Activated naive CD4-positive, alpha-beta T cell treated with Interleukin-2 at 50 U/mL for 16 hours (primary cell): Measurements from ENCODE around the gene FGGY.

ENCODE experiments used
- DNase-seq: peaks from one replicate; pipeline ENCODE4 v3.0.0-alpha.2; 2020

The FGGY gene

DNA sequence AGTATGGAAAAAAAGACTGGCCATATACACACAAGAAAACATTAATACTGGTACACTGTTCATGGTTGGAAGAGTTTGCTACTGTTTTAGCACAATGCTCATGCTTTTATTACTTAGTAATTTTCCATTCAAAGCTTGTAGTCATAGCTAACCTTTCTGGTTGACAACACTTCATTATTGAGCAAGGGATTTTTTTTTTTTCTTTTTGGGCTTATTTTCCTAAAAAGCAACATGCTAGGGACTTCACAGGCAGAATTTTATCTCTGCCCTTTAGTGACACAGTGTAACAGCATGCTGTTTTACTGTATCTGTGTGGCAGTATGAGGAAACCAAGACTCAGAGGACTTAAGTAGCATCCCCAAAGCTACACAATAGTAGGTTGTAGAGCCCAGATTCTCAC, 58.5 kb downstream of the FGGY start:
- DNase-seq = no peak

DNA sequence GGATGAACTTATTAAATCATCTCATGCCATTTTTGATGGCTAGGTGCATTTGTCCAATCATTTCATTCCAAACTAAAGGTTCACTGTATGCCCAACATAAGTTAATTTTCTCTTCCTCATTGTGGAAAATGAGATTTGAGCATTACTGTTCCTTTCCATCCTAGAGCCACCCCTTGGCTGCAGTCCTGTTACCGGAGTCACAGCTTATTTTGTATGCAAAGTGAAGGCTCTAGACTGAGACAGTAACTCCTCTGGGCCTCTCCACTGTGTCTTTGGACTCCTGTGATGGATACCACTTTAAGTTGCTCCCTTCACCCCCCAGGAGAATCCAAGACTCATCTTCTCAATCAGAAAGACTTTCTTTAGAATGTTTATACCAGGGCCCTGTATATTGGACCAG, 59.7 kb downstream of the FGGY start:
- no peak for DNase-seq

DNA sequence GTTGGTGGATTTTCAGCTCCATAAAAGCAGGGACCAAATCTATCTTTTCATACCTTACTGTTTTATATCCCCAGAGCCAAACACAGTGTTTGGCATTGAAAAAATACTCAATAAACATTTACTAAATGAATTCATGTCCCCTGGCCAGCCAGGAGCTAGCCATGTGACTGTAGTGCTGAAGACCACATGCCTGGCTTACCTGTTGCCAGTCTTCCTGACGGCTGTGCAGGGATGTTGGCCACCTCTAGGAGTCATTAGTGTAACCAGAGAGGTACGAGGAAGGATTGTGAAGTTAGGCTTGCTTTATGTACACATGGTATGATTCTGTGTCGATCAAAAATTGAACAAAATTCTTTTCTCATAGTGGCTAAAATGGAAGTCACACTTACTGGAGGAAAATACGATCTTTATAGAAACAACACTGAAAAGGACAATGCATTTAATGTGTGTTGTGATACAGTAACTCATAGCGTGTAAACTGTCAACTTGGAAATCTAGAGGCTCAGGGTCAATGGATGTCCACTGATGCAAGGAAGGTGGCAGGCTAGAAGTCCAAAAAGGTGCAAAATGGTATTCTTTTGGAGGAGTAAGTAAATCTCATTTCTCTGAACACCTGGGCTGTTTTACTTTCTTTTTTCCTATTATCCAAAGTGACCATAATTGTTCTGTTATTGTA, 60.9 kb downstream of the FGGY start:
- no peak for DNase-seq

DNA sequence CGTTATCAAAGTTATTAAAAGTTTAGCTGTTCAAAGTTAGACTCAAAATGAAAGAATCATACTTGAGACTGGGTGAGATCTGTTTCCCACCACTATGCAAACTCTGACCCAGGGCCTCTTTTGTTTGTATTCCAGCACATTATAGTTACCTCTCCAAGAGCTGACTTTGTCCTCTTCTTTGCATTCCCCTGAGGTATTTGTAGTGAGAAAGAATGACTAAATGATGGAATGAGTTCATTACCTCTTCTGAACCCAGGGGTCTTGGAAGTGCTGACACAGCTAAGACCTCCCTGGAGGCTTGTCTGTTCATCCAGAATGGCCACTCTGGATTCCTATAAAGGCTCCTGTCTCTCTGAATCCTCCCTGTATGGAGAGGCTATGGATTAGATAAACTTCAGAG, 62.4 kb downstream of the FGGY start:
- no peak for DNase-seq

DNA sequence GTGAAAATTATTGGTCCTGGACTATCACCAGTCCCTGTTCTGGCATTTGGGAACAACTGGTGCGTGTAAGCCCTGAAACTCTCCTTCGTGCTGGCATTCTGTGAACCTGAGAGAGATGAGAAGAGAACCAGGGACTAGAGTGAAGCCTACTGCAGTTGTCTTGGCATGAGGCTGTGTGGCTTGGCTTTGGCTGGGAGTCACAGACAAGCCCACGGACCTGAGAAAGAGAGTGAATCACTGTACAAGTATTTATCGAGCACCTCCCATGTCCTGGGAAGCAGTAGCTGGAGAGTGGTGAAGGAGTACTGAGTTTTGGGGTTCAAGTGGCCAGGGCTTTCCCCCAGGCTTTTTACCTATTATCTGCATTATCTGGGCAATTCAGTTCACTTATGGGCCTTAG, 63.3 kb downstream of the FGGY start:
- no peak for DNase-seq

DNA sequence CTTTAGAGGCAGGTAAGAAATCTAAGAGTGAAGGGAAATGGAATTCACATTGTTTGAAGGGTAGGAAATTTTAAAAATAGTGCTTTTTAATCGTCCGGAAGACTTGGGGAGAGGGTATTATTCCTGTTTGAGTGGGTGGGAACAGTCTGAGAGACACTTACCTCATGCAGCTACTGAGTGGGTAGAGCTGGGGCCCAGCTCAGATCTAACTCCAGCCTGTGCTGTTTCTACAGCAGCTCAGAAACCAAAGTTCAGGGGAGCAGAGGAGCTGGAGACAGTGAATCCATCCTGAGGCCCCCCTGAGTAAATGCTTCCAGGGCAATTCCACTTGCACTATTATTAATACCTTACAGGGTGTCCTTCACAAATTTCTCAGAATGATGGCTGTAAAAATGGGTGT, 63.8 kb downstream of the FGGY start:
- no peak for DNase-seq

DNA sequence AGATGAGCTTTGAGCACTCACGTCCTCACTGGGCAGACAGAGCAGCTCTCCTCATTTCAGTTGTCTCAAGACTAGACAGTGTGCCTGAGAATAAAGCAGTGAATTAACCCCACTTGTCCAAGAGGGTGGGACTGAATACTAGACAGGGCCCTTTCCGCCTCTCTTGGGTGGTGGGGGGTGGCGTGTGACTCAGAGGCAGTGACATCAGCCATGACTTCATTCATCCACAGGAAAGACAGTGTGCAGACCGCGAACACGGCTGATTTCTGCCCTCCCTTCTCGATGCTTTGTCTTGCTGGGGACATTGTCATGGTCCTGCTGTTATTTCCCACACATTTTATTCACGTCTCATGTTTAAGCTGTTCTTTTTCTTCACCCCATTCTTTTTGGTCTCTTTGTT, 64.9 kb downstream of the FGGY start:
- no peak for DNase-seq

DNA sequence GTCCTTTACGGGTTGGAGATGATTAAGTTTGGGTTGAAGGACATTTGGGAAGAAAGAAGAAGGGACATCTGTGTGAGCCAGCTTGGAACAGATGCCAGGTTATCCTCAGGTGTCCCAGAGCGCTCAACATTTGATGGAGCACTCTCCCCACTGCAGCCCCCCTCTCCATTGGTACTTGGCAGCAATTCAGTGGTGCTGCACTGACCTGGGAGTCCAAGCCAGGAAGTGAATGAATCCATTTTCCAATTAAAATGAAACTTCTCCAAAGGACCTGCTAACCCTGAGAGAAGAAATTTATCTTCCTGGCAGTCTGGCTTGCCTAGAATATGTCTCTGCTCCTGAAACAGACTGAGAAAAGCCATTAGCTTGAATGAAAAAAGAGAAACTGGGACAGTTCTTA, 67.1 kb downstream of the FGGY start:
- DNase-seq = no peak

DNA sequence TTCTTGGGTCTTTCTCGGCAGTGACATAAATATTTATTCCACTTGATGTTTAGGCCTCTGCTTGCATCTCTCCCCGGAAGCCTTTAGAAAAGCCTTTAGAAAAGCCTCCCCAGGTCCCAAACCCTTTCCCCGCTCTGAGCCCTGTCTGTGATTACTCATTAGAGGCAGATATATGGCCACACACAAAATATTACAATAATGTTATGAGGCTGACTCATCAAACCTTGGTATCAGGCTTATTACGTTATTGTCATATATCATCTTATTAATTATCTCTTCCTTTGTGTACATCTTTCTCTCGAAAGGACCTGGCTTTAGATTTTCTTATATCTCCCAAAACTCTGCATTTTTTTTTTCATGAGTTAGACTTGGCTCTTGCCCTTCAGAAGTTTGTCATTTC, 69.5 kb downstream of the FGGY start:
- no peak for DNase-seq

DNA sequence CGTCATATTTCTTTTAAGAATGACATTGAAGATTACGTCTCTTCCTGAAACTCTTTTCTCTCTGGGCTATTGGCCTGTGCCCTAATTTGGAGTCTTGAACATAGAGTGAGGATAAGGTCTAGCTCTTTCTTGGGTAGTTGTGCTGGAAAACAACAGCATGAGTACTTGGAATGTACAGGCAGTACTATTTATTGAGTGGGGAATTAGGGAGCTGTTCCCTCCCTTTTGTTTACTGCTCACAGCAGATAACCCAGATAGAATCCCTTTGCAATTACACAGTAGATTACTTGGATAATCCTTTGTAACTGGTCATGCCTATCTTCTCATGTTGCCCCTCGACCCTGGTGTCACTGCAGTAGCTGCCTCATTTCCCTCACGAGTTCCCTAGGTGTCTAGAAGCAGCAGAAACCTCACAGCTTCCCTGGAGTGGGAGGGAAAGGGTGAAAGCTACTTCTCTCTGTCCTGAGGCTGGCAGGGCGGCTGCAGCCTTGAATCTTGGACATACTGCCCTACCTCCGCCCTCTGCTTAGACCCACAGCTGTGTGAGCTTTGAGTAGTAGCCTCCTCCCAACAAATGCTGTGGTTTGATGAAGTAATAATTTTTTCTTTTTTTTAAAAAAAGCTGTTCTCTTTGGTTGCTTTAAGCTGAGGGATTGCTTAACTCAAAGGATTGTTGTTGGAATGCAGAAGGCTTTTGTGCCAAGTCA, 70.6 kb downstream of the FGGY start:
- no peak for DNase-seq

DNA sequence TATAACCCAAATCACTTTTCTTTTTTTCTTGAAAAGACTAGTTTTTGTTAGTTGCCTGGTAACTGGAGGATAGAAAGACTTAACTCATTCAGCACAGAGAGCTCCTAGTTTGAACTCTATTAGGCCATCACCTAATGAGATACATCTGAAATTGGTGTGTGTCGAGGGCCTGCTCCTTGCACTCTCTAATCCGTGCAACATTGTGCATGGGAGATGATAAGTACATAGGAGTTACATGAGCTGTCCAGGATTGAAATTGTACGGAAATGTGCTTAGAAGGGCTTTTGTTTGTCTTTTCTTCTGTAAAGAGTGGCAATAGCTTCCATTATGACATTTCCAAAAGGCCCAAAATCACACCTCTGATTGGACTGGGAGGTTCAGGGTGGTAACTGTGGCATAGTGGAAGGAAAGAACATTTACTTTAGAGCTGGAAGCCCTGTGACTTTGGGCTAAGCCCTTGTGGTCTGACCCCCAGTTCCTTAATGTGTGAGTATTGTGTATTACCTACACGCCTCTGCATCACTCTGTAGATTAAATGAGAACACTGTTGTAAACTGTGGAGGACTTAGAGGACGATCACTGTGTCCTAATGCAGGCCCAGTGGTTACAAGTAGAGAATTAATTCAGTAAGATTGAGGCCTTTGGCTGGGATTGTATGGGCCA, 71.2 kb downstream of the FGGY start:
- DNase-seq = no peak

DNA sequence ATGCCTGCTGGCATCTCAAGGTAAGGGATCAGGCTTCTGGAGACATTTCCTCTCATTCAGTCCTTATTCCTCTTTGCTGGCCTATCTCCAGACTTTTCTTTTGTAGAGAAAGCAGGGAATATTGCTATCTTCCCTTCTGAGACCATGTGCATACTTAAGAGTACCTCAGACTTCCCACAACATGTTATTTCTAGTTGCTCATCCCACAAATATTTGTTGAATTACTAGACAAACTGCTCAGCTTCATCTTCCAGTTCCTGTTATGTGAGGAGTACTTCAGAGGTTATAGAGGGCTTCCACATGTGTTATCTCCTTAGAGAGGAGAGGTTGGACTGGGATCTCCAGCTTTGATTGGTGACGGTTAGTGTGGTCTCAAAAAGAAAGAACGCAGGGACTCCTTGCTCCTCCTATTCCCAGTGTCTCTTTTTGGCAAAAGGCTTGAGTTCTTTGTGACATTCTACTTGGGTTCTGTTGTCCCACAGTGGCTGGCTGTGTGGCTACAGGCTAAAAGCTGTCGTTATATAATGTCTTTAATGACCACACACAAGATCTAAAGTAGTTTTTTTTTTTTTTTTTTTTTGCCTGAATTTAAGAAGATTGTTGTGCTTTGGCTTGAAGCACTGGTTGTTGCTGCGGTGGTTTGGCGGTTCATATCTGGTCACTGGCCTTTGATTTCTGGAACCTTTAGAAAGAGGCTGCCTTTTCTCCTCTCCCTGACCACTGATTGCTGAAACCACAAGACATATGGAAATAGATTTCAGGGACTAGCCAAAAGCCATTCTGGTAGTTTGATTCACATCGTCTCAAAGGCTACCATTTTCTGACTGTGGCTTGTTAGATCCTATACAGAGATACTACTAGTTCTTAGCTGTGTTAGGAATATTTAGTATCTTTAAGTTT, 78.7 kb downstream of the FGGY start:
- no peak for DNase-seq

DNA sequence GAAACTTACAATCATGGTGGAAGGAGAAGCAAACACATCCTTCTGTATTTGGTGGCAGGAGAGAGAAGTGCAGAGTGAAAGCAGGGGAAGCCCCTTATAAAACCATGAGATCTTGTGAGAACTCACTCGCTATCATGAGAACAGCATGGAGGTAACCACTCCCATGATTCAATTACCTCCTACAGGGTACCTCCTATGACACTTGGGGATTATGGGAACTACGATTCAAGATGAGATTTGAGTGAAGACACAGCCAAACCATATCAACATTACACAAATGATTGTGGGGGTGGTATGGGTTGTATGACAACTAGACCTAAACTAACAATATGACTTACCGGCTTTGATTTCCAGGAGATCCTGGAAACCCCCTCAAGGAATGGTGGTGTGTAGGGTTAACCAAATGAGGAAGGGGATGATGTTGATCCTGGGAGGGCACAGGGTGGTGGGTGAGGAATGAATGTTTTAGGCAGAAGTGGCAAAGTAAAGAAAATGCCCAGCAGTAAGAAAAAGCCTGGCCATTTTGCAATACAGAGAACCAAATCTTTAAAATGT, 80.5 kb downstream of the FGGY start:
- no peak for DNase-seq

DNA sequence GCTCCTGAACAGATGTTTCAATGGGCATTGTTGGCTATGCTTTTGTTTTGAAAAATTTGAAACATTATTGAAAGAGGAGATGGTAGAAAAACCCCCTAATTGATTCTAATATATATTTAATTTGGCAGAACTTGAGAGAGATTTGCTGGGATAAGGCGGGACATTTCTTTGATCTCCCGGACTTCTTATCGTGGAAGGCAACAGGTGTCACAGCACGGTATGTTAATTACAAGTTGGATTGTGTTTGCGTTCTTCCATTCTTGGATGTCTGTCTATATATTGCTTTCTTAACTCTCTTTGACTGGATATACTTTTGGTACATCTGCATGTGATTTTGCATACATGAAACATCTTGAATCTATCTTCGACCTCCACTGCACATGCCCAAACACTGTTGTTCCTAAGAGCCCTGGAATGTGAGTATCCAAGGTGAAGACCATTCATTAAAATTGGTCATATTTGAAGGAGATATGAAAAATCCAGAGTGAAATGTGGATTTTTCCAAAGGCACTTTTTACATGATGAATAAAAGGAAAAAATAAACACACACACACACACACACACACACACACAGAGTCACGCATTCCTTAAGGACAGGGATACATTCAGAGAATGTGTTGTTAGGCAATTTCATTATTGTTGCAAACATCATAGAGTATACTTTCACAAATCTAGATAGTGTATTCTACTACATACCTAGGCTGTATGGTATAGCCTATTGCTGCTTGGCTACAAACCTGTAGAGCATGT, 81.9 kb downstream of the FGGY start:
- DNase-seq = no peak

DNA sequence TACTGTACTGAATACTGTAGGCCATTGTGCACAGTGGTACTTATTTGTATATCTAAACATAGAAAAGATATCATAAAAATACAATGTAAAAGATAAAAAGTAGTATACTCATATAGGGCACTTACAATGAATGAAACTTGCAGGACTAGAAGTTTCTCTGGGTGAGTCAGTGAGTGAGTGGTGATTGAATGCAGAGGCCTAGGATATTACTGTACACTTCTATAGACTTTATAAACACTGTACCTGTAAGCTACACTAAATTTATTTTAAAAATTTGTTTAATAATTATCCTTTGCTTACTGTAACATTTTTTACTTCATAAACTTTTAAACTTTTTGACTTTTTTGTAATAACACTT, 82.5 kb downstream of the FGGY start:
- DNase-seq = no peak

DNA sequence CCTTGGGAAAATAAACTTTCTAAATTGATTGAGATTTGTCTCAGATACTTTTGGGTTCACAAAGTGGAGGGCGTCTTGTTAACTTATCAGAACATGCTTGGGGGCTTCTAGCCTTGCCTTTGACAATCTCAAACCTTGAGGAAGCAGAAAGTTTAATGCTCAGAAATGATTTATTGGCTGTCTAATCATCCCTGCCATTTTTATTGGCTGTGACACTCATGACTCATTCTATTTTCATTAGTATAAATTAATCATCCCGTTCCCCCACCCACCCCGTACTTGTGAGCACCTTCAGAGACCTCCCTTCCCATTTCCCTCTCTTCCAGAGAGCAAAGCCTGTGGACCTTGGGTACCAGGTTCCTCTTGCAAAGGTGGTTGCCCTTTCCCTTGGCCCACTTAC, 87.1 kb downstream of the FGGY start:
- DNase-seq = no peak

DNA sequence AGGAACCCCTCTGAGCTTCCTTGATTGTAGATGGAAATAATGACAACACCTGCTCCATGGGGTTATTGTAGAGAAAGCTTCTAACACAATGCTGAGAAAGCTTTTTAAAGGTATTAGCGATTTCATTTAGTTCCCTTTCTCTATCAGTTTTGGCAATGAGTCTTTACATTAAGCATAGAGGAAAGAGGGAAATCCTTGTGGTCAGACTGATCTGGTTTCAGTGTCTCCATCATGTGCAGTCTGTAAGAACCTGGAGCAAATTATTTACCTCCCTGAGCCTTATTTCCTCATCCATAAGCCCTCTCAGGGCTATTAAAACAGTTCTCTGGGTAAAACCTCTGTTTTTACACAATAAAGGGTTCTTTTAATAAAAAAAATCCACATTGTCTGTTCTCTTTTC, 87.5 kb downstream of the FGGY start:
- no peak for DNase-seq

DNA sequence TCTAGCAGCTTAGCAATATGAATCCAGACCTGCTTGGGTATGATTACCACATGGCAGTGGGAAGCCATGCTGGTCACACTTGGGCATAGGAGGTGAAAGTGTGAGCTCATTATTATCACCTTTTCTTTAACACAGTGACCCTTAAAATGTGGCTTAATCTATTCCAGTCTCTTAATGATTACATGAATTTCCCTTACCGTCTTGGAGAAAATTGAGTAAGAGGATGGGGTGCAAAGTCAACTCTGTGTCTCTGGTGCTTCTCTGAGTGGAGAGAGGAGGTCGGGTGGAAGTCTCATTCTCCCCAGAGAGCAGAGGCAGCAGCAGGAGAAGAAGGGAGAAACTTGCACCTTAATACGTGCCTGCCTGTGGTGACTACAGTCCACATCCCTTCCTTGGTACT, 91.3 kb downstream of the FGGY start:
- no peak for DNase-seq

DNA sequence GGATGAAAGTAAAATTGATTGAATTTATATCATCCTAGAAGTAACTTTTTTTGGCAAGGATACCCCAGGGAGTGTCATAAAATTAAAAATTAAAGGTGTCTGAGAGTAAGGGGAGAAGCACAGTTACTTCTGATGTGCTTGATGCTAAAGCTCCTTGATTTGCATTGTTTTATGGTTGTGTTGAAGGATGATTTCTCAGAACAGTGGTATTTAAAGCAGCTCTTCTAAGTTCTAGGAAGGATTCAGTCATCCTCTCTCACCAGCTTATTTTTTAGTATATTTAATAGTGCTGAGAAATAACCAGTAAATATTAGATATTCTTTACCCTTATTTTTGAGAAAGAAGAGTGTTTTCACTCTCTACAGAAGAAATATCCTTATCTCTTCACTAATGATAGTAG, 93.0 kb downstream of the FGGY start:
- no peak for DNase-seq

DNA sequence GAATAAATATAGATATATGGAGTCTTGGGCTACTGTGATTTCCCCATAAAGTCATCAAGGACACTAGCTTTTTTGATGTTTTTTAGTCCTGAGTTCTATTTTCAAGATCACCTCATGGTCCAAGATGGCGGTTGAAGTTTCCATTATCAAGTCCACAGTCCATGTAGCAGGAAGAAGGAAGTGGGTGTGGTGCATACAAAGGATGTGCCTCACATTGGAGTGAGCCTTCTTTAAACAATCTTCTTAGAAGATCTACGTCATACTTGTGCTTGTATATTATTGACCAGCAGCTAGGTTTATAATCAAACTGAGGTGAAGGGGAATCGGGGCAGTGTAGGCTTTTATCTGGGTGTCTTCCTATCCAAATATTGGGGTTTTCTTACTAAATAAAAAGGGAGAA, 93.4 kb downstream of the FGGY start:
- DNase-seq = no peak

DNA sequence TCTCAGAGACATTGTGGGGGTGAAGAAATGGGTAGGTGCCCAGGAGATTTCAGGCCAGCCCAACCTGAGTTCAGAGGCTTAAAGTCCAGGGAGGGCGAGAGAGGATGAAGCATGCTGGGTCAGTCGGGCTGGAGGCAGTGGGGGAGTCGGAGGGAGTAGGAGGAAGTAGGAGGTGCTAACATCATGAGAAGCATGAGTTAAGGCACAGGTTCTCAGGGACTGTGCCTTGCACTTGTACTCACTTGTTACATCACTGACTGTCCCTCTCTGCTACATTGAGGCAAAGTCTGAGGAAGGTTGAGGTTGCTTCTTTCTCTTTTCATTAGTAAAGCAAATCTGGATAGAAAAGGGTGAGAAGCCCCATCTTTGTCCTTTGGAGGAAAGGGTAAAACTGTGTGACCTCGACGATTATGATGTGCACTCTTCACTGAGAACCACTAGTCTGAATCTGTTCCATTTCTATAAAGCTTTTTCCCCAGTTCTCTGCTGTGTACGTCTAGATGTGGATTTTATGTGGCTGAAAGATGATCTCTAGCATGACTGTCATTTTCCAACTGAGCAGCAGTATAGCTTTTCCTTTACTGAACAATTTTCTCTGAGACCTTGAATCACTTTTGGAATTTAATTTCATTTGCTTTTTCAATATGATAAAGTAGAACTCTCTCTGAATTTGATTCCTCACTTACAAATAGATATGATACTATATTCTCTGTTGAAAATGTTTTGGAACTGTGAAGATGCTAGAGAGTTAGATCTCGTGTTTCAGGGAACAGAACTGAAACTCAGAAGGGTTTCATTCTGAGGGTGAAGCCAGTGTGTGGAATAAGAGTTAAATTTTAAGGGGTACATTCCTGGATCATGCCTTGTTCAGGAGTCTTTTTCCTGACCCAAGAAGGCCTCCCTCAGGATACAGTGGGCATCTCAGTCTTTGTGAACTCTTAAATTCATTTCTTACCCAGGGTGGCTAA, 94.6 kb downstream of the FGGY start:
- no peak for DNase-seq
